C4-2B (cell line): ENCODE measurements around the gene GPR107.

Experiments
- CTCF ChIP-seq: fragments of 450-650 bp; conservative IDR thresholded peaks from 2 replicates; pipeline ENCODE4 v1.5.1; 2017; ENCODE audit warnings: mild to moderate bottlenecking
- ZFX ChIP-seq: fragments of 450-650 bp; IDR thresholded peaks from 2 replicates; pipeline ENCODE4 v1.6.1; 2017

- TF ChIP-seq CTCF (no peak), ZFX (no peak)
These were observed 128.1 kb downstream of the GPR107 start for GRCh38 chr9:130181678-130182380.
